ENCODE results near the gene FGD5. TPM values are rescaled to one million over a fixed set of nuclear protein-coding genes. Genes with fewer than 3 reads are reported as not detected.

FGD5 gene
- total and polyA plus RNA-seq, 9 of the 15 experiments (the other 6 are each of a cell fraction or from before 2014, with no cell fraction given), result 0.18 TPM; not detected in 8

DNA sequence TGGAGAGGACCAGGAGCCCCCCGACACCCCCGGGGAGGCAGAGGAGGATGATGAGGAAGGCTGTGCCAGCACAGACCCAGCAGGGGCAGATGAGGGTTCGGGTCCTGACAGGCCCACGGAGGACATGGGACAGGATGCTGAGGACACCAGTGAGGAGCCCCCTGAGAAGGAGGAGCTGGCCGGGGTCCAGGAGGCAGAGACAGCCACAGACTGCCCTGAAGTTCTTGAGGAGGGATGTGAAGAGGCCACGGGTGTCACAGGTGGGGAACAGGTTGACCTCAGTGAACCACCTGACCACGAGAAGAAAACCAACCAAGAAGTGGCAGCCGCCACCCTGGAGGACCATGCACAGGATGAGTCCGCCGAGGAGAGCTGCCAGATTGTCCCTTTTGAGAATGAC lies 909 bp downstream of the FGD5 start:
- Histone ChIP-seq H3K9me3 (replicated peaks; ENCODE audit: control insufficient read depth, insufficient read depth, low read depth, low read length) (no peaks in the 10 kb centered on the region), H3K4me1 (replicated peaks in 1 of 2; ENCODE audit: control insufficient read depth in 2 of 2, insufficient read depth in 2 of 2, low read length in 2 of 2) (peaks cover 0 to 4% of the 10 kb centered on the region in 2 experiments; a peak in 1 of 5 replicates), H3K9me1 (ENCODE audit: control insufficient read depth, insufficient read depth, low read length) (no peaks in the 10 kb centered on the region), H2AFZ (ENCODE audit: low read depth, low read length) (no peak overlapping the region), H3K27me3 (ENCODE audit: control insufficient read depth in 2 of 2, insufficient read depth in 2 of 2, low read length in 2 of 2) (peaks cover 77 to 86% of the 10 kb centered on the region in 2 experiments), H3K36me3 (ENCODE audit: control insufficient read depth, insufficient read depth, low read length) (no peaks in the 10 kb centered on the region), H3K4me2 (ENCODE audit: insufficient read depth, low read length) (no peak overlapping the region), H3K27ac (ENCODE audit: extremely low read depth, low read depth, low read length) (no peak overlapping the region), H3K79me2 (ENCODE audit: control insufficient read depth, insufficient read depth, low read length) (no peaks in the 10 kb centered on the region), H3K9ac (ENCODE audit: insufficient read depth in 1 of 2, low read depth in 2 of 2, low read length in 2 of 2) (no peak overlapping the region), H4K20me1 (replicated peaks; ENCODE audit: control insufficient read depth, insufficient read depth, low read length) (peaks cover 21% of the 10 kb centered on the region), H3K4me3 (no peak overlapping the region)
- CTCF ChIA-PET (ENCODE audit: low intra/inter-chr PET ratio), result no interaction called here
- in situ Hi-C loops (cut with MboI), result no loop called here
- BruUV-seq (replicated peaks), result no TSS peak
- FAIRE-seq (no peak), ATAC-seq (no peak), DNase-seq (ENCODE audit: extremely low read depth in 1 of 4, low spot score in 3 of 4) (no peak)
- 2% methylated on average over 10 of the region's 10 CpGs for WGBS (ENCODE audit: insufficient coverage, low coverage, missing lambda C conversion rate)
- intact Hi-C loops (cut with micrococcal nuclease), result no loop called here
- no peak for TF ChIP-seq PRPF4 (IDR thresholded peaks at IDR 0.05; ENCODE audit: insufficient read depth, low read depth, low read length, poor library complexity, severe bottlenecking)
- TF ChIP-seq, protein P1, sequence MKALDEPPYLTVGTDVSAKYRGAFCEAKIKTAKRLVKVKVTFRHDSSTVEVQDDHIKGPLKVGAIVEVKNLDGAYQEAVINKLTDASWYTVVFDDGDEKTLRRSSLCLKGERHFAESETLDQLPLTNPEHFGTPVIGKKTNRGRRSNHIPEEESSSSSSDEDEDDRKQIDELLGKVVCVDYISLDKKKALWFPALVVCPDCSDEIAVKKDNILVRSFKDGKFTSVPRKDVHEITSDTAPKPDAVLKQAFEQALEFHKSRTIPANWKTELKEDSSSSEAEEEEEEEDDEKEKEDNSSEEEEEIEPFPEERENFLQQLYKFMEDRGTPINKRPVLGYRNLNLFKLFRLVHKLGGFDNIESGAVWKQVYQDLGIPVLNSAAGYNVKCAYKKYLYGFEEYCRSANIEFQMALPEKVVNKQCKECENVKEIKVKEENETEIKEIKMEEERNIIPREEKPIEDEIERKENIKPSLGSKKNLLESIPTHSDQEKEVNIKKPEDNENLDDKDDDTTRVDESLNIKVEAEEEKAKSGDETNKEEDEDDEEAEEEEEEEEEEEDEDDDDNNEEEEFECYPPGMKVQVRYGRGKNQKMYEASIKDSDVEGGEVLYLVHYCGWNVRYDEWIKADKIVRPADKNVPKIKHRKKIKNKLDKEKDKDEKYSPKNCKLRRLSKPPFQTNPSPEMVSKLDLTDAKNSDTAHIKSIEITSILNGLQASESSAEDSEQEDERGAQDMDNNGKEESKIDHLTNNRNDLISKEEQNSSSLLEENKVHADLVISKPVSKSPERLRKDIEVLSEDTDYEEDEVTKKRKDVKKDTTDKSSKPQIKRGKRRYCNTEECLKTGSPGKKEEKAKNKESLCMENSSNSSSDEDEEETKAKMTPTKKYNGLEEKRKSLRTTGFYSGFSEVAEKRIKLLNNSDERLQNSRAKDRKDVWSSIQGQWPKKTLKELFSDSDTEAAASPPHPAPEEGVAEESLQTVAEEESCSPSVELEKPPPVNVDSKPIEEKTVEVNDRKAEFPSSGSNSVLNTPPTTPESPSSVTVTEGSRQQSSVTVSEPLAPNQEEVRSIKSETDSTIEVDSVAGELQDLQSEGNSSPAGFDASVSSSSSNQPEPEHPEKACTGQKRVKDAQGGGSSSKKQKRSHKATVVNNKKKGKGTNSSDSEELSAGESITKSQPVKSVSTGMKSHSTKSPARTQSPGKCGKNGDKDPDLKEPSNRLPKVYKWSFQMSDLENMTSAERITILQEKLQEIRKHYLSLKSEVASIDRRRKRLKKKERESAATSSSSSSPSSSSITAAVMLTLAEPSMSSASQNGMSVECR (CRISPR knock-in tag; IDR thresholded peaks at IDR 0.05), result 0 out of 2 replicates have a peak, but pooled peaks have one; percentile 48
- POLR2A ChIA-PET, result interaction anchor here (1.8 kb wide), 1 partner anchor 12 kb away, joined by 8 read pairs; no protein-coding TSS in a partner anchor

All from K562 (cell line).